NT2/D1 (cell line): ENCODE measurements around the gene PRICKLE3.

Source experiments
- DNase-seq: peaks from one replicate; pipeline ENCODE4 v3.0.0-alpha.2; 2011; ENCODE audit warnings: low read depth, low spot score
- H3K27me3 ChIP-seq: 2 replicates; pipeline ENCODE4 v1.6.0; 2011; ENCODE audit warnings: mild to moderate bottlenecking; ENCODE audit not compliant: insufficient read length, insufficient read depth
- H3K36me3 ChIP-seq: 2 replicates; pipeline ENCODE4 v1.6.1; 2011; ENCODE audit warnings: mild to moderate bottlenecking, low read length, mixed read lengths; ENCODE audit not compliant: insufficient read depth, insufficient read length
- H3K4me1 ChIP-seq: 2 replicates; pipeline ENCODE4 v1.5.1; 2011; ENCODE audit not compliant: insufficient read depth, insufficient read length
- H3K4me3 ChIP-seq: 2 replicates; pipeline ENCODE4 v1.5.1; 2011; ENCODE audit warnings: low read depth; ENCODE audit not compliant: insufficient read length
- H3K9ac ChIP-seq: 2 replicates; pipeline ENCODE4 v1.6.0; 2011; ENCODE audit warnings: low read depth; ENCODE audit not compliant: insufficient read length
- H3K9me3 ChIP-seq: 2 replicates; pipeline ENCODE4 v1.5.1; 2011; ENCODE audit warnings: mild to moderate bottlenecking, low read length; ENCODE audit not compliant: insufficient read depth
- SUZ12 ChIP-seq: IDR thresholded peaks from 2 replicates; pipeline ENCODE4 v1.6.1; 2011; ENCODE audit not compliant: insufficient read length, insufficient read depth; ENCODE audit errors: extremely low read depth
- YY1 ChIP-seq: IDR thresholded peaks from 2 replicates; pipeline ENCODE4 v1.6.1; 2011; ENCODE audit not compliant: insufficient read length, insufficient read depth
- ZNF274 ChIP-seq: IDR thresholded peaks from 2 replicates; pipeline ENCODE4 v1.6.1; 2011; ENCODE audit warnings: mild to moderate bottlenecking, low read depth, low read length

Gene PRICKLE3

DNA sequence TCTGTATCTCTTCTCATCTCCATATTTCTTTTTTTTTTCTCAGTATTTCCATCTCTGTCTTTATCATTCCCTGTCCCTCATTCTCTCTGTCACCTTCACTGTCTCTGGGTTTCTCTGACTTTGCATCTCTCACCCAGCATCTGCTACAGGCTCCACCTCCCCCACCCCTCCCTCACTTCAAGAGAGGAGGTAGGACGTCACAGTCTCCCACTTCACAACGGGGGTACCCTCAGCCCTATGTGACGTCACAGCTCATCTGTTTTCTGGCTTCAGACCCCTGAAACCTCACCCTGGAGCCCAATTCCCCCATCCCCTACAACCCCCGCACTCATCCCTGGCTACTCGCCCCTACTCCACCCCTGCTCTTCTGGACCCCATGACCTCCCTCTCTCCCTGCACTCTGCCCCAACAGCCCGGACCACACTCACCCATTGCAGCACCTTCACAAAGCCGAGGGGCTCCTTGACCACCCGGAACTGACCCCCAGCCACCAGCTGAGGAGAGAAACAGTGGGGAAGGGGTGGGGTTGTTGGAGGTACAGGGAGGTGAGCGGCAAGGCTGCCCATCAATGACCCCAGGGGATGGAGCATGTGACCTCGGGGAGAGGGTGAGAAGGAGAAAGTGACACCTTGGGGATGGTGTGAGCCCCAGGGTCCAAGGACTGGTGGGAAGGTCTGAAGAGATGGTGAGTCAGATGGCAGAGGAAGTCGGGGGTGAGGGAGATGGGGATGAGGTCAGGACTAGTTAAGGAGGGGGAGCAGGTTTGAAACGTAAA lies 12.6 kb upstream of the PRICKLE3 start:
- peak overlapping the region; percentile 15 for H3K4me3 ChIP-seq
- H3K9ac ChIP-seq, result peak overlapping the region; percentile 32
- no peaks in the 10 kb centered on the region for H3K9me3 ChIP-seq
- H3K27me3 ChIP-seq, result peaks cover 22% of the 10 kb centered on the region
- H3K36me3 ChIP-seq, result peaks cover 4% of the 10 kb centered on the region
- TF ChIP-seq ZNF274, result no peak
- no peak for DNase-seq
- H3K4me1 ChIP-seq, result peaks cover 23% of the 10 kb centered on the region

DNA sequence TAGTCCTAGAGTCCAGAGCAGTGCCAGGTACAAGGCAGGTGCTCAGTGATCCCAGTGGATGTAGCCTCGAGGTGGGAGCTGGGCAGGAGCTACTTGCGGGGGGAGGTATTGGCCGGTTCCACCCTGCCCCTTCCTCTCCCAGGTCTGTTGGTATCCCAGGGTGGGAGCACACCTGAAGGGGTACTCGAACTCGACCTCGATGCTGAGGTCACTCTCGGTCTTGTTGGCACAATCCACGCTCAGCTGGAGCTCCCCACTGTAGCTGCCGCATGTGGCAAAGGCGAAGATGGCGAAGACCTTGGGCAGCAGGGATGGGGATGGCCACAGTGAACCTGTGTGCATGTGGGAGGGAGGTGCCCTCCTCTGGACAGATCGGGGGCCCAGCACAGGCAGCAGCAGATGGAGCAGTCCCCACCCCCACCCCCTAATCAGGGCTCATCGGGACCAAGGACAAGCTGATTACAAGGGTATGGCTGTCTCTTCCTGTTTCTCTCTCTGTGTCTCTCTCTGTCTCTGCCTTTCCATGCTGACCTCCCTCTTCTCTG lies 11.4 kb upstream of the PRICKLE3 start:
- no peak for TF ChIP-seq YY1
- TF ChIP-seq ZNF274, result no peak
- TF ChIP-seq SUZ12, result no peak
- H3K27me3 ChIP-seq, result peaks cover 22% of the 10 kb centered on the region

DNA sequence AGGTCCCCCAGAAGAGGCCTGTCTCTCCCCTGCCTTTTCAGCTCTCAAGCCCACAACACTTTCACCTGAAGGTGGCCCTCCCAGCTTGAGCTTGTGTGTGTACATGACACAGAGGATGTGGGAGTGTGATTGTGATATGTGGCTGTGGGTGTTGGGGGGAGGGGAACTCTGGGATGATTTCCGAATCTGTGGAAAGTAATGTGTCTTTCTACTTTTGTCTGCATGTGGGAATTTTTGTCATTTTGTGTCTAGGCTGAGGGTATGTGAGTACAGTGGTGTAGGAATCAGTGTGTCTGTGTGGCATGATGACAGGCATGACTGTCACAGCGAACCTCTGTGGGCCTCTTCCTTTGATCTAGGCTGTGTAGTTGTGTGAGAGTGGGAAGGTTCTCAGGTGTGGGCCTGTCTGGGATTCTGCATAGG lies 7.4 kb upstream of the PRICKLE3 start:
- no peaks in the 10 kb centered on the region for H3K9me3 ChIP-seq
- peaks cover 18% of the 10 kb centered on the region for H3K4me1 ChIP-seq
- TF ChIP-seq YY1 (no peak), SUZ12 (no peak)
- peaks cover 8% of the 10 kb centered on the region for H3K27me3 ChIP-seq
- H3K9ac ChIP-seq, result no peak overlapping the region
- DNase-seq, result no peak
- H3K36me3 ChIP-seq, result peaks cover 4% of the 10 kb centered on the region
- H3K4me3 ChIP-seq, result no peak overlapping the region

More for the DNA sequence above, 11.4 kb upstream of the PRICKLE3 start:
- Histone ChIP-seq H3K36me3 (peaks cover 4% of the 10 kb centered on the region), H3K4me3 (no peak overlapping the region), H3K4me1 (peaks cover 24% of the 10 kb centered on the region), H3K9me3 (no peaks in the 10 kb centered on the region), H3K9ac (no peak overlapping the region)
- DNase-seq, result no peak

DNA sequence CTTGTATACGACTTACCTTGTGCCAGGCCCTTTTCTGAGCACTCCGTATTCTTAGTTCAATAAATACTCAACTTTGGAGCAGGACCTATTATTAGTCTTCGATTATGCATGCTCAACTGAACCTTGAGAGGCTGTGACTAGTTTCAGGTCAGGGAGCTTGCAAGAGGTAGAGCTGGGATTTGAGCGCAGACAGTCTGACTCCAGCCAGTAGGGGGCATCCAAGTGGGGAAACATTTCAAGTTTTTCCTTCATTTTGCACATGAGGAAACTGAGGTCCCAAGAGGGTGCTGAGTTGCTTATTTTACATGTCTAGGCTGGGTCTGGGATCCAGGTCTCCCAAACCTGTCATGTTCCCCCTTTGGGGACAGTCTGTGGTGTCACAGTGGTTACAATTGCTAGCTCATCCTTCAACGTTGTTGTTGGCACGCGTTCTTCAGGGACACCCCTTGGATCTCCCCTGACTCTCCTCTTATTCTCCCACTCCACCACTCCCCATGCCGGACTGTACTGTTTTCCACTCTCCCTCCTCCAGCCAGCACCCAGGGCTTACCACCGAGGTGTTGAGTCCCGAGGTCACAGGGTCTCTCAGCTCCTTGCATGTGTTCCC lies 6.7 kb upstream of the PRICKLE3 start:
- peaks cover 21% of the 10 kb centered on the region for H3K4me1 ChIP-seq
- H3K9ac ChIP-seq, result no peak overlapping the region
- H3K36me3 ChIP-seq, result peaks cover 4% of the 10 kb centered on the region
- DNase-seq, result no peak
- TF ChIP-seq ZNF274 (no peak), YY1 (no peak), SUZ12 (no peak)
- no peak overlapping the region for H3K4me3 ChIP-seq
- H3K27me3 ChIP-seq, result peaks cover 4% of the 10 kb centered on the region
- no peaks in the 10 kb centered on the region for H3K9me3 ChIP-seq

DNA sequence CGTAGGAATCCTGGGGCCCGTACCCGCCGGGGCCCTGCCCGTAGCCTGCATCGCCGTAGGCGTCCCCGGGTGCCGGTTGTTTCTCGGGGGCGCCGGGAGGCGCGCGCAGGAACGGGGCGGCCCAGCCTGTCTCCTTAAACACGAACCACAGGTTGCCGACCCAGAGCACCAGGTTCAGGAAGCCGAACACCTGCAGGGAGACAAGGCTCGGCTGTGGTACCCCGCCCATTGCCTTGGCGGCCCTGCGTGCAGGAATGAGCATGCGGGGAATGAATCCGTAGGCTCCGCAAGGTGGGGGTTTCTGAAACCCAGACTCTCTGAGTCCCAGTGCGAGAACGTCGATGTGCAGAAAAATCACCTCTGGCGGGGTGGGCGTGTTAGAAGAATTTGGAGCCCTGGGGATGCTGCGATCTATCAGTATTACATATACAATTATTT lies 5.4 kb upstream of the PRICKLE3 start:
- TF ChIP-seq YY1, result no peak
- no peak for TF ChIP-seq ZNF274
- TF ChIP-seq SUZ12, result no peak
- Histone ChIP-seq H3K9ac (peak overlapping the region; percentile 95), H3K36me3 (peaks cover 4% of the 10 kb centered on the region), H3K4me1 (peaks cover 16% of the 10 kb centered on the region), H3K27me3 (no peaks in the 10 kb centered on the region), H3K9me3 (no peaks in the 10 kb centered on the region), H3K4me3 (peak overlapping the region; percentile 85)
- no peak for DNase-seq

DNA sequence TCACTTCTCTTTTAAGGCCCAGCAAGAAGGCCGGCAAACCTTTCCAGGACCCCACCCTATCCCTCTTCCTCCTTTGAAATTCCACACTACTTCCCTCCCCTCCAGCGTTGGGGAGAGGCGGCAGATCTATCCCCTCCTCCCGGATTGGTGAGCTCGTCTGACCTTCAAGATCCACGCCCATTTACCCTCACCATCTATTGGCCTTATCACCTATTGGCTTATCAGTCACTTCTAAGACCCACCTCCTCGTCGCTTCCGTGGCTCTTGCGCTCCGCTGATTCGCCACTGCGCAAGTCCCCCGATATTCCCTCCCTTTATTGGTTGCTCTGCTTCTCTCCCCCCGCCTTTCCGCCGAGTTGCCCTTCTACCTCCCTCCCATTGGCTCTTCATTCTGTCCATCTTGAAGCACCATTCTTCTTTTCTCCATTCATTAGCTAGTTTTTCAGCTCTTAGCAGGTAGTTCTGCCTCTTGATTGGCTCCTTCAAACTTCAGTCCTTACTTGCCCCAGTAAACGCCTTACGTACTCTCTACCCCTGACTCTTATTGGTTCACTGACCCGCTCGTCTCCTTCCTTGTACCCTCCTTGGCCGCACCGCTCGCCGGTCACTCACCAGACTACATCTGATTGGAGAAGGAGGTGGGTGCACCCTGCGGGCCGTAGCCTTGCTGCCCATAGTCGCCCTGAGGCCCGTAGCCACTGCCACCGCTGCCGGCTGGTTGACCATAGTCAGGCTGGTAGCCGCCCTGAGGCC lies 4.8 kb upstream of the PRICKLE3 start:
- Histone ChIP-seq H3K4me1 (peaks cover 14% of the 10 kb centered on the region), H3K9ac (peak overlapping the region; percentile 95), H3K36me3 (peaks cover 4% of the 10 kb centered on the region), H3K27me3 (no peaks in the 10 kb centered on the region), H3K4me3 (peak overlapping the region; percentile 85), H3K9me3 (no peaks in the 10 kb centered on the region)
- DNase-seq, result peak; percentile 98
- TF ChIP-seq YY1, result no peak
- no peak for TF ChIP-seq ZNF274
- TF ChIP-seq SUZ12, result no peak

DNA sequence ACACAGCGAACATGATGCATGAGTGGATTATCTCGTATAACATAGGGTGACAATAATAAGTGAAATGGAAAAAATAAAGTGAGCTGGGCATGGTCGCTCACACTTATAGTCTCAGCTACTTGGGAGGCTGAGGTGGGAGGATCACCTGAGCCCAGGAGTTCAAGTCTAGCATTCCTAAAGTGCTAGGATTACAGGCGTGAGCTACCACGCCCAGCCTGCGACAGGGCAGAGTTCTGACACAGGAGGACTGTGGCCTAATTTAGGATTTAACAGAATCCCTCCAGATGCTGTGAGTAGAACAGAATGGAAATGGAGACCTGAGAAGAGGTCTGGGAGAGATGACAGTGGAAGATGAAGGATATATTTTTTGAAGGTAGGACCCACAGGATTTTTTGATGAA lies 3.4 kb upstream of the PRICKLE3 start:
- no peaks in the 10 kb centered on the region for H3K9me3 ChIP-seq
- DNase-seq, result no peak
- H3K27me3 ChIP-seq, result no peaks in the 10 kb centered on the region
- H3K36me3 ChIP-seq, result peaks cover 4% of the 10 kb centered on the region
- peak overlapping the region; percentile 6 for H3K4me3 ChIP-seq
- H3K9ac ChIP-seq, result peak overlapping the region; percentile 62
- peaks cover 7% of the 10 kb centered on the region for H3K4me1 ChIP-seq
- TF ChIP-seq YY1, result no peak
- no peak for TF ChIP-seq ZNF274
- TF ChIP-seq SUZ12, result no peak
